K562 treated with DMSO at 1 percent for 48 hours (cell line): ENCODE data around the gene POMZP3. TPM values are rescaled to one million over a fixed set of nuclear protein-coding genes. Genes with fewer than 3 reads are reported as not detected.

ENCODE experiments used
- total RNA-seq: library from RNA; unstranded; fragments of 300-600 nt; gene quantifications from 2 replicates; pipeline ENCODE4 v1.2.3, GENCODE V29; 2022; ENCODE audit warnings: low replicate concordance; ENCODE audit errors: extremely low read depth

POMZP3 gene
- not detected in 2 replicates for total RNA-seq

DNA sequence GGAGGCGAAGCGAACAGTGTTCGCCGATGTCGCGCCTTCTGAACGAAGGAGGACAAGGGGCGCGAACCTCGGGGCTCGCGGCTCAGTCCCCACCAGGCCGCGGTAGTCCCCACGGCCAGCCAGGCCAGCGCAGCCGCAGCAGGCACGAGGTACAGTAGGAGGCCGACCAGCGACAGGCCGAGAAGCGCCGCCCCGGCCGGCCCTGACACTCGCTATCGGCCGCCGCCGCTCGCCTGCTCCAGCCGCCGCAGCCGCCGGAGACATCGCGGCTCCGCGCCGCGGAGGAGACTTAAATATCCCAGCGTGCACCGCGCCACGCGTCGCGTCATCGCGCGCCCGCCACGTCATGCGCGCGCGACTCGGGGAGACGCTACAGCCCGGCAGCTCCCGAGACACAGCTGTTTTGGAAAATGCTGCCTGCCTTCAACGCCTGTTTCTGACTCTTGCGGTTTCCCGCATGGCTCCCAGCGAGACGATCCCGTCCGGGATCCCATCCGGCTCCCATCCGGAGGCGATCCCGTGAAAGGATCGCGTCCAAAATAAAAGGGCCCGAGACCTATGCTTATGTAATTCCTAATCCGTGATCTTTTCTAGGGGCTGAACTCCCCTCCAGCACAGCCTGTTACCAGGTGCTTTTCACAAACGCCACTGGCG is at the start of gene POMZP3:
Gene POMZP3 (minus strand): TSS at position 291 of the 654 bp plus-strand sequence. CDS start 1,215 bp downstream, outside the sequence.

Other genes with a start within 250 kb of the POMZP3 start
- gene SSC4D, start 217.6 kb downstream of the POMZP3 start, total RNA-seq: not detected in 2 replicates
- not detected in 2 replicates for gene ZP3, start 202.3 kb downstream of the POMZP3 start, total RNA-seq
- gene DTX2, start 165.6 kb downstream of the POMZP3 start, total RNA-seq: not detected in 2 replicates
- gene UPK3B, start 116.7 kb downstream of the POMZP3 start, total RNA-seq: not detected in 2 replicates
- not detected in 2 replicates for gene SPDYE16, start 84.0 kb downstream of the POMZP3 start, total RNA-seq